Left lung (tissue), 10 donors: Measurements from ENCODE around the gene SLC12A5. TPM values are rescaled to one million over a fixed set of nuclear protein-coding genes. Genes with fewer than 3 reads are reported as not detected.
"Not testable (repeated sequence)": the region's sequence is repeated elsewhere in the genome, so short reads cannot be mapped to it uniquely, and the experiment has no call there.

ENCODE experiments used
- ATAC-seq: fragments of 200-7000 bp; cut with Tn5 transposase; one replicate; pipeline ENCODE4 v1.9.1; 2020; ENCODE audit warnings: moderate library complexity
- DNase-seq, 4 donors: peaks; one replicate each; pipeline ENCODE4 v3.0.0-alpha.2; 2013 to 2020
- H3K27ac ChIP-seq, 2 donors: fragments of 200-600 bp; sonication (generic) in 1 of 2; one replicate each; pipeline versions ENCODE4 v1.5.0 to v1.8.0; 2020 to 2021
- H3K27me3 ChIP-seq, 2 donors: fragments of 200-600 bp; sonication (generic) in 1 of 2; one replicate each; pipeline versions ENCODE4 v1.5.0 to v1.8.0; 2020 to 2021
- H3K36me3 ChIP-seq, 2 donors: fragments of 200-600 bp; sonication (generic) in 1 of 2; one replicate each; pipeline versions ENCODE4 v1.5.0 to v1.8.0; 2020 to 2021
- H3K4me1 ChIP-seq, 2 donors: fragments of 200-600 bp; one replicate each; pipeline ENCODE4 v1.8.0; 2021
- H3K4me3 ChIP-seq, 2 donors: fragments of 200-600 bp; sonication (generic) in 1 of 2; one replicate each; pipeline versions ENCODE4 v1.5.0 to v1.8.0; 2020 to 2021; ENCODE audit warnings: mild to moderate bottlenecking in 1 of 2
- H3K9me3 ChIP-seq, 2 donors: fragments of 200-600 bp; sonication (generic) in 1 of 2; one replicate each; pipeline versions ENCODE4 v1.5.0 to v1.8.0; 2020 to 2021
- CTCF ChIP-seq, 2 donors: fragments of 200-600 bp; sonication (generic) in 1 of 2; IDR thresholded peaks; one replicate each; pipeline versions ENCODE4 v1.5.0 to v1.8.0; 2021; ENCODE audit warnings: antibody characterized with exemption in 2 of 2
- intact Hi-C, 2 donors: fragments of 100-400 bp; cut with DNase I; formaldehyde crosslinking; loops; one replicate each; pipeline versions ENCODE4 v1.11.2 to v1.14.2; 2022
- polyA plus RNA-seq, 6 donors: library from polyadenylated mRNA; unstranded; fragments of 120-200 nt; gene quantifications; one replicate each; pipeline ENCODE4 v1.2.1, GENCODE V29; 2013; ENCODE audit not compliant: insufficient read length in 6 of 6
- total RNA-seq, 2 donors: library from RNA; stranded (reverse); fragmentation: NEBNext Ultra II Directional; extraction: Animal tissue kit (Norgen Biotek cat#: 25700); gene quantifications; one replicate each; pipeline ENCODE4 v1.2.1, GENCODE V29; 2021
- donor health status: DM: no; HTN: yes; CAD: no.
- donor health status: DM: no; HTN: no; CAD: no.

SLC12A5 gene
- total and polyA plus RNA-seq, 8 donors: 0.71 to 2.9 (median 1.5) TPM

GRCh38 chr20:45987108-45987780 is 41.8 kb upstream of the SLC12A5 start:
- DNase-seq: peak; percentile 12 to 96 (median 61)
- intact Hi-C loops: no loop called here

GRCh38 chr20:45988830-45989229 is 40.2 kb upstream of the SLC12A5 start:
- ATAC-seq, H3K36me3 ChIP-seq, intact Hi-C loops, H3K4me1 ChIP-seq, DNase-seq, H3K4me3 ChIP-seq, H3K27ac ChIP-seq, H3K9me3 ChIP-seq: not testable (repeated sequence)
- peaks cover 7 to 54% of the 10 kb centered on the region in 2 donors for H3K27me3 ChIP-seq

More at GRCh38 chr20:45987108-45987780, 41.8 kb upstream of the SLC12A5 start:
- no peaks in the 10 kb centered on the region for H3K4me1 ChIP-seq
- no peaks in the 10 kb centered on the region for H3K36me3 ChIP-seq
- no peaks in the 10 kb centered on the region for H3K9me3 ChIP-seq
- H3K27me3 ChIP-seq: peaks cover 7 to 50% of the 10 kb centered on the region in 2 donors
- peak; percentile 81 to 95 for TF ChIP-seq CTCF (IDR thresholded peaks at IDR 0.05)
- H3K27ac ChIP-seq: no peak overlapping the region
- no peak overlapping the region for H3K4me3 ChIP-seq
- ATAC-seq: peak; percentile 96

GRCh38 chr20:45991616-45992015 is 37.4 kb upstream of the SLC12A5 start:
- TF ChIP-seq CTCF (IDR thresholded peaks at IDR 0.05): no peak
- ATAC-seq (no peak), DNase-seq (no peak)
- Histone ChIP-seq H3K36me3 (no peaks in the 10 kb centered on the region), H3K4me1 (peaks cover 0 to 6% of the 10 kb centered on the region in 2 donors), H3K27me3 (peaks cover 7 to 70% of the 10 kb centered on the region in 2 donors), H3K4me3 (no peak overlapping the region), H3K27ac (no peak overlapping the region), H3K9me3 (no peaks in the 10 kb centered on the region)
- intact Hi-C loops: no loop called here

GRCh38 chr20:45993197-45993951 is 35.6 kb upstream of the SLC12A5 start:
- intact Hi-C loops: no loop called here
- no peak for DNase-seq
- Histone ChIP-seq H3K4me3 (no peak overlapping the region), H3K4me1 (peaks cover 0 to 19% of the 10 kb centered on the region in 2 donors), H3K9me3 (no peaks in the 10 kb centered on the region), H3K36me3 (no peaks in the 10 kb centered on the region), H3K27me3 (peaks cover 7 to 76% of the 10 kb centered on the region in 2 donors), H3K27ac (no peak overlapping the region)
- TF ChIP-seq CTCF (IDR thresholded peaks at IDR 0.05): no peak
- peak; percentile 97 for ATAC-seq

GRCh38 chr20:45994761-45995493 is 34.1 kb upstream of the SLC12A5 start:
- H3K4me3 ChIP-seq: no peak overlapping the region
- H3K27me3 ChIP-seq: peaks cover 0 to 76% of the 10 kb centered on the region in 2 donors
- intact Hi-C loops: no loop called here
- ATAC-seq (no peak), DNase-seq (no peak)
- H3K4me1 ChIP-seq: peaks cover 0 to 34% of the 10 kb centered on the region in 2 donors
- no peaks in the 10 kb centered on the region for H3K36me3 ChIP-seq
- no peak for TF ChIP-seq CTCF (IDR thresholded peaks at IDR 0.05)
- no peak overlapping the region for H3K27ac ChIP-seq
- H3K9me3 ChIP-seq: no peaks in the 10 kb centered on the region

GRCh38 chr20:45995495-45996097 is 33.4 kb upstream of the SLC12A5 start:
- DNase-seq, H3K36me3 ChIP-seq, ATAC-seq, intact Hi-C loops, H3K4me3 ChIP-seq, H3K9me3 ChIP-seq, H3K27ac ChIP-seq: not testable (repeated sequence)
- Histone ChIP-seq H3K27me3 (peaks cover 0 to 76% of the 10 kb centered on the region in 2 donors), H3K4me1 (peaks cover 0 to 41% of the 10 kb centered on the region in 2 donors)
